OCI-LY7 (cell line): ENCODE results near the gene ARL10.

Experiments
- CTCF ChIP-seq: fragments of 200-600 bp; sonication (generic); conservative IDR thresholded peaks from 2 replicates; pipeline ENCODE4 v1.5.1; 2014; ENCODE audit warnings: mild to moderate bottlenecking, antibody characterized with exemption, low read length, moderate library complexity, mixed read lengths
- EZH2phosphoT487 ChIP-seq: fragments of 200-600 bp; sonication (generic); IDR thresholded peaks from 2 replicates; pipeline ENCODE4 v1.6.1; 2018; ENCODE audit warnings: low read depth, borderline replicate concordance, mild to moderate bottlenecking, mixed run types, antibody characterized with exemption, low read length, moderate library complexity, mixed read lengths

GRCh38 chr5:176418251-176418650 lies 53.0 kb downstream of the ARL10 start:
- no peak for TF ChIP-seq CTCF
- TF ChIP-seq EZH2phosphoT487: no peak
